ENCODE results near the gene LMAN2.
A peak's percentile ranks its signal among the peaks of the same experiment; 100 is the strongest.

The LMAN2 gene

GRCh38 chr5:177327539-177328522, 23.6 kb downstream of the LMAN2 start:
- no peaks in the 10 kb centered on the region for H3K4me1 ChIP-seq (ENCODE audit: control insufficient read depth, insufficient read depth, low read length)
- ChIA-PET POLR2A (interaction anchor here (0.6 to 1.2 kb wide), 3 partner anchors 12 to 98 kb away, joined by 3 read pairs; no protein-coding TSS in a partner anchor), CTCF (interaction anchor here (0.6 to 2.0 kb wide), 6 partner anchors 9 to 207 kb away, joined by 3 to 6 read pairs (median 3); no protein-coding TSS in a partner anchor)
- H3K4me3 ChIP-seq (ENCODE audit: low read depth, low read length): no peak overlapping the region
- H3K27ac ChIP-seq (ENCODE audit: extremely low read depth, low read depth, low read length): 0 out of 2 replicates have a peak overlapping the region, but pooled peaks have one; percentile 16
- TF ChIP-seq ZNF677 (tag by site-specific recombination; IDR thresholded peaks at IDR 0.05) (no peak), BCL11B (tag by site-specific recombination; IDR thresholded peaks at IDR 0.05; ENCODE audit: low read depth) (no peak), ZNF626 (tag by site-specific recombination; IDR thresholded peaks at IDR 0.05) (no peak), ZNF843 (tag by site-specific recombination; IDR thresholded peaks at IDR 0.05) (no peak), ZNF169 (tag by site-specific recombination; IDR thresholded peaks at IDR 0.05) (no peak), ZNF302 (tag by site-specific recombination; IDR thresholded peaks at IDR 0.05; ENCODE audit: low read depth) (no peak), MEIS1 (CRISPR knock-in tag; IDR thresholded peaks at IDR 0.05; ENCODE audit: borderline replicate concordance) (no peak), REST (tag by site-specific recombination; IDR thresholded peaks at IDR 0.05) (no peak), ZNF776 (tag by site-specific recombination; IDR thresholded peaks at IDR 0.05; ENCODE audit: borderline replicate concordance) (no peak), KLF17 (tag by site-specific recombination; IDR thresholded peaks at IDR 0.05) (no peak), ZNF157 (tag by site-specific recombination; IDR thresholded peaks at IDR 0.05) (no peak)
- peaks cover 0 to 38% of the 10 kb centered on the region in 2 experiments; a peak in 2 of 3 replicates for H3K36me3 ChIP-seq (ENCODE audit: control insufficient read depth in 2 of 2, insufficient read depth in 1 of 2, low read length in 2 of 2)
- H3K9me3 ChIP-seq (ENCODE audit: control insufficient read depth, insufficient read depth, low read depth, low read length): no peaks in the 10 kb centered on the region

GRCh38 chr5:177325868-177326381, 25.5 kb downstream of the LMAN2 start:
- ChIA-PET CTCF (interaction anchor here (1.7 kb wide), 1 partner anchor 10 kb away, joined by 3 read pairs; no protein-coding TSS in a partner anchor), POLR2A (interaction anchor here (0.7 kb wide), 1 partner anchor 795 kb away, joined by 6 read pairs; no protein-coding TSS in a partner anchor)
- H3K4me1 ChIP-seq (ENCODE audit: control insufficient read depth, insufficient read depth, low read length): no peaks in the 10 kb centered on the region
- peaks cover 0 to 22% of the 10 kb centered on the region in 2 experiments; a peak in 2 of 3 replicates for H3K36me3 ChIP-seq (ENCODE audit: control insufficient read depth in 2 of 2, insufficient read depth in 1 of 2, low read length in 2 of 2)
- no peak overlapping the region for H3K27ac ChIP-seq (ENCODE audit: extremely low read depth, low read depth, low read length)
- 0 out of 2 replicates have a peak, but pooled peaks have one; percentile 15 for TF ChIP-seq GLIS1 (tag by site-specific recombination; IDR thresholded peaks at IDR 0.05)
- TF ChIP-seq ZNF558 (tag by site-specific recombination; IDR thresholded peaks at IDR 0.05): no peak
- no peaks in the 10 kb centered on the region for H3K9me3 ChIP-seq (ENCODE audit: control insufficient read depth, insufficient read depth, low read depth, low read length)
- H3K4me3 ChIP-seq (ENCODE audit: low read depth, low read length): no peak overlapping the region

- ChIA-PET POLR2A (no interaction called here), CTCF (interaction anchor here (0.7 kb wide), 2 partner anchors 83 to 84 kb away, joined by 3 read pairs; no protein-coding TSS in a partner anchor)
- Histone ChIP-seq H3K9me3 (ENCODE audit: control insufficient read depth, insufficient read depth, low read depth, low read length) (no peaks in the 10 kb centered on the region), H3K36me3 (ENCODE audit: control insufficient read depth in 2 of 2, insufficient read depth in 1 of 2, low read length in 2 of 2) (peaks cover 0 to 12% of the 10 kb centered on the region in 2 experiments; a peak in 2 of 3 replicates), H3K4me3 (ENCODE audit: low read depth, low read length) (no peak overlapping the region), H3K27ac (ENCODE audit: extremely low read depth, low read depth, low read length) (no peak overlapping the region), H3K4me1 (ENCODE audit: control insufficient read depth, insufficient read depth, low read length) (no peaks in the 10 kb centered on the region)
- TF ChIP-seq ZNF324 (tag by site-specific recombination; IDR thresholded peaks at IDR 0.05) (no peak), ZNF174 (tag by site-specific recombination; IDR thresholded peaks at IDR 0.05) (no peak), MZF1 (tag by site-specific recombination; IDR thresholded peaks at IDR 0.05; ENCODE audit: borderline replicate concordance) (no peak), ZNF16 (tag by site-specific recombination; IDR thresholded peaks at IDR 0.05; ENCODE audit: low read depth) (no peak), ZNF138 (tag by site-specific recombination; IDR thresholded peaks at IDR 0.05; ENCODE audit: borderline replicate concordance) (no peak), ZNF132 (tag by site-specific recombination; IDR thresholded peaks at IDR 0.05; ENCODE audit: borderline replicate concordance) (no peak), INSM2 (tag by site-specific recombination; IDR thresholded peaks at IDR 0.05) (no peak), SCRT2 (tag by site-specific recombination; IDR thresholded peaks at IDR 0.05) (no peak), ZNF19 (tag by site-specific recombination; IDR thresholded peaks at IDR 0.05; ENCODE audit: low read depth) (no peak), ZFP3 (tag by site-specific recombination; IDR thresholded peaks at IDR 0.05; ENCODE audit: low read depth) (no peak), ZNF610 (tag by site-specific recombination; IDR thresholded peaks at IDR 0.05; ENCODE audit: borderline replicate concordance) (no peak), ZNF677 (tag by site-specific recombination; IDR thresholded peaks at IDR 0.05) (no peak)
These were observed 30.6 kb downstream of the LMAN2 start for GRCh38 chr5:177320879-177321278.
